ENCODE measurements around the gene RFXANK. TPM values are rescaled to one million over a fixed set of nuclear protein-coding genes. Genes with fewer than 3 reads are reported as not detected.

The RFXANK gene
- total and polyA plus RNA-seq, 9 of the 15 experiments (the other 6 are each of a cell fraction or from before 2014, with no cell fraction given), result 68.6 to 181 (median 150) TPM

DNA sequence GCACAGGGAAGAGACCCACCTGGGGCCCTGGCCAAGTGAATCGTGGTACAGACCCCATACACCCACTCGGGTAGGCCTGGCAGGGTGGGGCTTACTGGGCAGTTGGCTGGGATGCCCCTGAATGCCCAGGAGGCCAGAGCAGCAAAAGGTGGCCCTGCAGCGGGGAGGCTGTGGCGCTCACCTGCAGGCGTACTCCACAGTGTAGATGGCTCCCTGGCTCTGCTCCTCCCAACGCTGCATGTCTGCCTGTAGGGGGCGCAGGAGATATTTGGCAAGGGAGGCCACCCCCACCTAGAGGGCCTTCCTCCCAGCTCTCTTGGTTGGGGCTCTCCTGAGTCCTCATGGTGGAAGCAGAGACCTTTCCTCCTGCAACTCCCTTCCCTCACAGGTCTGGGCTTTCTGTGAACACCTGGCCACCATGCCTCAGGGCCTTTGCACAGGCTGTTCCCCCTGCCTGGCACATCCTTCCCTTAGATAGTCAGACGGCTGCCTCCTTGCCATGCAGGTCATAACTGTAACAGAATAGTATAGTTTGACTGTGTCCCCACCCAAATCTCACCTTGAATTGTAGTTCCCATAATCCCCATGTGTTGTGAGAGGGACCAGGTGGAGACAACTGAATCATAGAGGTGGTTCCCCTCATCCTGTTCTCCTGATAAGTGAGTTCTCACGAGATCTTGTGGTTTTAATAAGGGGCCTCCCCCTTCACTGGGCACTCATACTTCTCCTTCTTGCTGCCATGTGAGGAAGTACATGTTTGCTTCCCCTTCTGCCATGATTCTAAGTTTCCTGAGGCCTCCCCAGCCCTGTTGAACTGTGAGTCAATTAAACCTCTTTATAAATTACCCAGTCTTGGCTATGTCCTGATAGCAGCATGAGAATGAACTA lies 6.0 kb upstream of the RFXANK start (continued):
- TF ChIP-seq ATF1 (CRISPR knock-in tag; IDR thresholded peaks at IDR 0.05), result no peak
- peak; percentile 28; the same call in 1 of the 2 replicates for TF ChIP-seq ATF1 (tag; IDR thresholded peaks at IDR 0.05)
- no peak for TF ChIP-seq SIN3A (IDR thresholded peaks at IDR 0.05; ENCODE audit: borderline replicate concordance in 2 of 2, control insufficient read depth in 1 of 2, low read depth in 2 of 2, low read length in 2 of 2)
- no peak for TF ChIP-seq MYBL2 (IDR thresholded peaks at IDR 0.05; ENCODE audit: low read depth)
- no peak for TF ChIP-seq MYBL2 (CRISPR knock-in tag; IDR thresholded peaks at IDR 0.05; ENCODE audit: borderline replicate concordance)
- TF ChIP-seq, protein P1, sequence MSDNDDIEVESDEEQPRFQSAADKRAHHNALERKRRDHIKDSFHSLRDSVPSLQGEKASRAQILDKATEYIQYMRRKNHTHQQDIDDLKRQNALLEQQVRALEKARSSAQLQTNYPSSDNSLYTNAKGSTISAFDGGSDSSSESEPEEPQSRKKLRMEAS (CRISPR knock-in tag; IDR thresholded peaks at IDR 0.05), result peak; percentile 38; the same call in 1 of the 2 replicates
- no peak for TF ChIP-seq ILK (tag; IDR thresholded peaks at IDR 0.05; ENCODE audit: borderline replicate concordance, low read depth)
- TF ChIP-seq, protein P2, sequence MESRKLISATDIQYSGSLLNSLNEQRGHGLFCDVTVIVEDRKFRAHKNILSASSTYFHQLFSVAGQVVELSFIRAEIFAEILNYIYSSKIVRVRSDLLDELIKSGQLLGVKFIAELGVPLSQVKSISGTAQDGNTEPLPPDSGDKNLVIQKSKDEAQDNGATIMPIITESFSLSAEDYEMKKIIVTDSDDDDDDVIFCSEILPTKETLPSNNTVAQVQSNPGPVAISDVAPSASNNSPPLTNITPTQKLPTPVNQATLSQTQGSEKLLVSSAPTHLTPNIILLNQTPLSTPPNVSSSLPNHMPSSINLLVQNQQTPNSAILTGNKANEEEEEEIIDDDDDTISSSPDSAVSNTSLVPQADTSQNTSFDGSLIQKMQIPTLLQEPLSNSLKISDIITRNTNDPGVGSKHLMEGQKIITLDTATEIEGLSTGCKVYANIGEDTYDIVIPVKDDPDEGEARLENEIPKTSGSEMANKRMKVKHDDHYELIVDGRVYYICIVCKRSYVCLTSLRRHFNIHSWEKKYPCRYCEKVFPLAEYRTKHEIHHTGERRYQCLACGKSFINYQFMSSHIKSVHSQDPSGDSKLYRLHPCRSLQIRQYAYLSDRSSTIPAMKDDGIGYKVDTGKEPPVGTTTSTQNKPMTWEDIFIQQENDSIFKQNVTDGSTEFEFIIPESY (CRISPR knock-in tag; IDR thresholded peaks at IDR 0.05), result peak; percentile 90
- TF ChIP-seq TEAD2 (tag; IDR thresholded peaks at IDR 0.05), result peak; percentile 93
- TF ChIP-seq, protein P3, sequence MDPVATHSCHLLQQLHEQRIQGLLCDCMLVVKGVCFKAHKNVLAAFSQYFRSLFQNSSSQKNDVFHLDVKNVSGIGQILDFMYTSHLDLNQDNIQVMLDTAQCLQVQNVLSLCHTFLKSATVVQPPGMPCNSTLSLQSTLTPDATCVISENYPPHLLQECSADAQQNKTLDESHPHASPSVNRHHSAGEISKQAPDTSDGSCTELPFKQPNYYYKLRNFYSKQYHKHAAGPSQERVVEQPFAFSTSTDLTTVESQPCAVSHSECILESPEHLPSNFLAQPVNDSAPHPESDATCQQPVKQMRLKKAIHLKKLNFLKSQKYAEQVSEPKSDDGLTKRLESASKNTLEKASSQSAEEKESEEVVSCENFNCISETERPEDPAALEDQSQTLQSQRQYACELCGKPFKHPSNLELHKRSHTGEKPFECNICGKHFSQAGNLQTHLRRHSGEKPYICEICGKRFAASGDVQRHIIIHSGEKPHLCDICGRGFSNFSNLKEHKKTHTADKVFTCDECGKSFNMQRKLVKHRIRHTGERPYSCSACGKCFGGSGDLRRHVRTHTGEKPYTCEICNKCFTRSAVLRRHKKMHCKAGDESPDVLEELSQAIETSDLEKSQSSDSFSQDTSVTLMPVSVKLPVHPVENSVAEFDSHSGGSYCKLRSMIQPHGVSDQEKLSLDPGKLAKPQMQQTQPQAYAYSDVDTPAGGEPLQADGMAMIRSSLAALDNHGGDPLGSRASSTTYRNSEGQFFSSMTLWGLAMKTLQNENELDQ (CRISPR knock-in tag; IDR thresholded peaks at IDR 0.05; ENCODE audit: borderline replicate concordance), result no peak
- no peak for TF ChIP-seq KLF13 (tag; IDR thresholded peaks at IDR 0.05; ENCODE audit: borderline replicate concordance, low read depth)
- TF ChIP-seq, protein P4, sequence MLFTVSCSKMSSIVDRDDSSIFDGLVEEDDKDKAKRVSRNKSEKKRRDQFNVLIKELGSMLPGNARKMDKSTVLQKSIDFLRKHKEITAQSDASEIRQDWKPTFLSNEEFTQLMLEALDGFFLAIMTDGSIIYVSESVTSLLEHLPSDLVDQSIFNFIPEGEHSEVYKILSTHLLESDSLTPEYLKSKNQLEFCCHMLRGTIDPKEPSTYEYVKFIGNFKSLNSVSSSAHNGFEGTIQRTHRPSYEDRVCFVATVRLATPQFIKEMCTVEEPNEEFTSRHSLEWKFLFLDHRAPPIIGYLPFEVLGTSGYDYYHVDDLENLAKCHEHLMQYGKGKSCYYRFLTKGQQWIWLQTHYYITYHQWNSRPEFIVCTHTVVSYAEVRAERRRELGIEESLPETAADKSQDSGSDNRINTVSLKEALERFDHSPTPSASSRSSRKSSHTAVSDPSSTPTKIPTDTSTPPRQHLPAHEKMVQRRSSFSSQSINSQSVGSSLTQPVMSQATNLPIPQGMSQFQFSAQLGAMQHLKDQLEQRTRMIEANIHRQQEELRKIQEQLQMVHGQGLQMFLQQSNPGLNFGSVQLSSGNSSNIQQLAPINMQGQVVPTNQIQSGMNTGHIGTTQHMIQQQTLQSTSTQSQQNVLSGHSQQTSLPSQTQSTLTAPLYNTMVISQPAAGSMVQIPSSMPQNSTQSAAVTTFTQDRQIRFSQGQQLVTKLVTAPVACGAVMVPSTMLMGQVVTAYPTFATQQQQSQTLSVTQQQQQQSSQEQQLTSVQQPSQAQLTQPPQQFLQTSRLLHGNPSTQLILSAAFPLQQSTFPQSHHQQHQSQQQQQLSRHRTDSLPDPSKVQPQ (CRISPR knock-in tag; IDR thresholded peaks at IDR 0.05; ENCODE audit: borderline replicate concordance), result no peak
- no peak for TF ChIP-seq MXI1 (IDR thresholded peaks at IDR 0.05; ENCODE audit: low read depth, low read length)
- TF ChIP-seq PHF20 (IDR thresholded peaks at IDR 0.05; ENCODE audit: partially characterized antibody), result no peak
- TF ChIP-seq ZBTB7A (IDR thresholded peaks at IDR 0.05; ENCODE audit: borderline replicate concordance, control insufficient read depth, low read depth, low read length), result no peak
- TF ChIP-seq ZNF408 (CRISPR knock-in tag; IDR thresholded peaks at IDR 0.05; ENCODE audit: low read depth), result no peak
- no peak for TF ChIP-seq ZNF436 (CRISPR knock-in tag; IDR thresholded peaks at IDR 0.05)
- TF ChIP-seq NFYB (IDR thresholded peaks at IDR 0.05; ENCODE audit: extremely low read depth, insufficient read length), result no peak

Data from K562 (cell line).